Measurements from ENCODE around the gene ZSWIM5.
"Not testable (repeated sequence)": the region's sequence is repeated elsewhere in the genome, so short reads cannot be mapped to it uniquely, and the experiment has no call there.

ZSWIM5 gene

GRCh38 chr1:45097944-45098343 is 108.5 kb downstream of the ZSWIM5 start:
- no peak for DNase-seq (ENCODE audit: low read depth in 3 of 3, low spot score in 1 of 3)

DNA sequence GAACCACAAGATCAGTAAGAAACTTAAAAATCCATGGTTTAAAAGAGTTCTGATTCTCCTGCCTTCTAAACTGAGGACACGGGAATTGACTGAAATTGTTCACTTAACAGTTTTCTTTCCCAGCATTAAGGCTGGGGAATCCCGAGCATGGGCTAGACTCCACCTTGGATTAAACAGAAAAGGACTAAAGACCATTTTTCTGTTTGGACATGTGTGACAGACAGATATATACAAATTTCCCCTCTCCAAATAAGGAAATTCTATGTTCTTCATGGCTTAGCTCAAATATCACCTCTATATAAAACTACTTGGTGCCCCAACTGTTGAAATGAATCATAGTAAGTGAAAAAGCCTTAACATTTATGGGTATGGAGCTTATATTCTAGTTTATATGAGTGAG is 109.3 kb downstream of the ZSWIM5 start:
- no peak for DNase-seq (ENCODE audit: low read depth in 3 of 3, low spot score in 1 of 3)

- no peak for DNase-seq (ENCODE audit: low read depth in 3 of 3, low spot score in 1 of 3)
Measured at GRCh38 chr1:45095450-45095849, 111.0 kb downstream of the ZSWIM5 start.

DNA sequence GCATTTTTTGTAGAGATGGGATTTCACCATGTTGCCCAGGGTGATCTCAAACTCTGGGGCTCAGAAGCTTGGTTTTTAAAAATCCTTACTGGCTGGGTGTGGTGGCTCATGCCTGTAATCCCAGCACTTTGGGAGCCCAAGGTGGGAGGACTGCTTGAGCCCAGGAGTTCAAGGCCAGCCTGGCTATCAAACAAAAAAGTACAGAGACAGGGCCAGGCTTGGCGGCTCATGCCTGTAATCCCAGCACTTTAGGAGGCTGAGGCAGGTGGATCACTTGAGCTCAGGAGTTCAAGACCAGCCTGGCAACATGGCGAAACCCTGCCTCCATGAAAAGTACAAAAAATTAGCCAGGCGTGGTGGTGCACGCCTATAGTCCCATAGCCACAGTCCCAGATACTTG is 112.0 kb downstream of the ZSWIM5 start:
- not testable (repeated sequence) for DNase-seq (ENCODE audit: low read depth in 3 of 3, low spot score in 1 of 3)

- no peak for DNase-seq (ENCODE audit: low read depth in 3 of 3, low spot score in 1 of 3)
Measured at GRCh38 chr1:45093334-45093733, 113.1 kb downstream of the ZSWIM5 start.

DNA sequence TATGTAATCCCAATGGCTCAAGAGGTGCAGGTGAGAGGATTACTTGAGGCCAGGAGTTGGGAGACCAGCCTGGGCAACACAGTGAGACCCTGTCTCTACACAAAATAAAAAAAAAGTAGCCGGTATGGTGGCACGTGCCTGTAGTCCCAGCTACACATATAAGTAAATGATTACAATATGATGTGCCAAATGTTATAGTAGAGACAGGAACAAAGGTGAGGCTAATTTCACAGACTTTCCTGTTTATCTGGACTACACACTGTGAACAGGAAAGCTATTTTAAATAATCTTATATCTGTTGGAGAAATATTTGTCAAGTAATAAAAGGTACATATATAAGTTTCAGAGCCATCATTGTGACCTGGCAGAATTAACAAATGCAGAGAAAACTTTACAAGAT is 116.7 kb downstream of the ZSWIM5 start:
- DNase-seq (ENCODE audit: low read depth in 3 of 3, low spot score in 1 of 3): no peak

DNA sequence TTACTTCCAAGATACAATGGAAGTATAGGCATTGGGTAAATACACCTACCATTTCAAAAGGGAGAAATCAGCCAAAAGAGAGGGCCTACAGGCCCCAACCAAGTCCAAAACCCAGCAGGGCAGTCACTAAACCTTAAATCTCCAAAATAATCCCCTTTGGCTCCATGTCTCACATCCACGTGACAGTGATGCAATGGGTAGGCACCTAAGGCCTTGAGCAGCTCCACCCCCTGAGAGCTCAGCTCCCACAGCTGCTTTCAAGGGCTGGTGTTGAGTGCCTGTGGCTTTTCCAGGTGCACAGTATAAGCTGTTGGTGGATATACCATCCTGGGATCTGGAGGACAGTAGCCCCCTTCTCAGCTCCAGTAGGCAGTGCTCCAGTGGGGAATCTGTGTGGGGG is 121.8 kb downstream of the ZSWIM5 start:
- DNase-seq (ENCODE audit: low read depth in 3 of 3, low spot score in 1 of 3): no peak

GRCh38 chr1:45079533-45079932 is 126.9 kb downstream of the ZSWIM5 start:
- DNase-seq (ENCODE audit: low read depth in 3 of 3, low spot score in 1 of 3): no peak

DNA sequence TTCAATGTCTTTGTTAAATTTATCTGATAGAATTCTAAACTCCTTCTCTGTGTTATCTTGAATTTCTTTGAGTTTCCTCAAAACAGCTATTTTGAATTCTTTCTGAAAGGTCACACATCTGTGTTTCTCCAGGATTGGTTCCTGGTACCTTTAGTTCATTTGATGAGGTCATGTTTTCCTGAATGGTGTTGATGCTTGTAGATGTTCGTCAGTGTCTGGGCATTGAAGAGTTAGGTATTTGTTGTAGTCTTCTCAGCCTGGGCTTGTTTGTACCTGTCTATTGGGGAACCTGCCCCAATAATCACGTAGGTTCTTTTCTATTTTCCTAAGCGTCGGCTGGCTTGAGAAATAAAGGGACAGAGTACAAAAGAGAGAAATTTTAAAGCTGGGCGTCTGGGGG is 129.4 kb downstream of the ZSWIM5 start:
- DNase-seq (ENCODE audit: low read depth in 3 of 3, low spot score in 1 of 3): not testable (repeated sequence)

GRCh38 chr1:45071567-45071966 is 134.8 kb downstream of the ZSWIM5 start:
- no peak for DNase-seq (ENCODE audit: low read depth in 3 of 3, low spot score in 1 of 3)

GRCh38 chr1:45067806-45068205 is 138.6 kb downstream of the ZSWIM5 start:
- no peak for DNase-seq (ENCODE audit: low read depth in 3 of 3, low spot score in 1 of 3)

DNA sequence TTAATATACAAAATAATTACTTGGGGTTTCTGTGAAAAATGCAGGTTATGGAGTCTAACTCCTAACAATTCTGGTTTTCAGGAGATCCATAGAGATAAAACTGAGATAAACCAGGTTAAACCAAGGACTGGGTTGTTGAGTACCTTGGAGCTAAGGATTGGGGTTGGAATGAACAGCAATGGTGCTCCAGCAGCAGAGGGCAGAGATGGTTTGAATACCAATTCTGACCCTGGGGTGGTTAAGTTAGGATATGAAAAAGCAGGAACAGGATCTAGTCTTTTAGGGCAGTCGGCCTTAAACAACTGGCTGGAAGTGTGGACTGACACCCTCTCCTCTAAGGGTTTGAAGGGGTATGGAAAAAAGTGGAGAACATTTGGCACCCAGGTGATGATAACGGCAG is 141.3 kb downstream of the ZSWIM5 start:
- no peak for DNase-seq (ENCODE audit: low read depth in 3 of 3, low spot score in 1 of 3)

DNA sequence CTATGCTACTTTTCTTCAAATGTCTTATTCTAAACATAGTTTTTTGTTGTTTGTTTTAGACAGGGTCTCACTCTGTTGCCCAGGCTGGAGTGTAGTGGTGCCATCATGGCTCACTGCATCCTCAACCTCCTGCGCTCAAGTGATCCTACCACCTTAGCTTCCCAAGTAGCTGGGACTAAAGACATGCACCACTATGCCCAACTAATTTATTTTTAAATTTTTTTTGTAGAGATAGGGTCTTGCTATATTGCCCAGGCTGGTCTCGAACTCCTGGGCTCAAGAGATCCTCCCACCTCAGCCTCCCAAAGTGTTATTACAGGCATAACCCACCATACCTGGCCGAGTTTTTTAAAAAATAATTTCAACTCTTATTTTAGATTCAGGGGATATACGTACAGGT is 143.9 kb downstream of the ZSWIM5 start:
- DNase-seq (ENCODE audit: low read depth in 3 of 3, low spot score in 1 of 3): not testable (repeated sequence)

- DNase-seq (ENCODE audit: low read depth in 3 of 3, low spot score in 1 of 3): no peak
Measured at GRCh38 chr1:45059829-45060228, 146.6 kb downstream of the ZSWIM5 start.

DNA sequence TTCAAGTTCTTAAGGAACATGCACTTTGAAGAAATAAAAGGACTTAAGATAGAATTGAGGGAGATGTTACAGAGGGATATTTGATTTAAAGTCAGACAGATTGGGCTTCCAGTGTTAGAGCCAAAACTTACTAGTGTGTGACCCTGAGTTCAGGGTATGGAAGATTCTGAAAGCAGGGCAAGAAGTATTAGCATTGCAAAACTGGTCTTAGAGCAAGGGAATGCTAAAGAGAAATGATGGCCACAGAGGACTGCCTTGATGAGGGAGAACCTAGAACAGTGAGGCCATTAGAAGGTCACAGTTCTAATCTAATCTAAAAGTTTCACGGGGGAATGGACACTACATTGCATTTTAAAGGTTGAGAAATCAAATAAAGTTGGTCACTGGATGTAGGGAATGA is 148.9 kb downstream of the ZSWIM5 start:
- no peak for DNase-seq (ENCODE audit: low read depth in 3 of 3, low spot score in 1 of 3)

- DNase-seq (ENCODE audit: low read depth in 3 of 3, low spot score in 1 of 3): no peak
Measured at GRCh38 chr1:45051005-45051772, 155.2 kb downstream of the ZSWIM5 start.

DNA sequence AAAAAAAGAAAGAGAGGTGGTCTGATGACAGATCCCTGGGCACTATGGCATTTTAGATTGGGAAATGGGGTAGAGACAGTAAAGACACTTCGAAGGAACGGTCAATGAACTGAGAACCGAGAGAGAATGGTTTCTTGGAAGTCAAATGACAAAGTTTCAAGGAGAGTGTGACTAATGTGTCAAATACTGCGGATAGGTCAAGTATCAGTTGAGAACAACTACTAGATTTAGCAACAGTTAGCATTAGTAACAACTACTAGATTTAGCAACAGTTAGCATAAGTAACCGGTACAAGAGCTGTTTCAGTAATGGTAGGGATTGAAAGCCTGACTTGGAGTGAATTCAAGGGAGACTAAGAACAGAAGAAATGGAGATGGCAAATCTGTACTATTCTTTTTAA is 159.4 kb downstream of the ZSWIM5 start:
- DNase-seq (ENCODE audit: low read depth in 3 of 3, low spot score in 1 of 3): no peak

GRCh38 chr1:45044916-45045315 is 161.5 kb downstream of the ZSWIM5 start:
- DNase-seq (ENCODE audit: low read depth in 3 of 3, low spot score in 1 of 3): no peak

- DNase-seq (ENCODE audit: low read depth in 3 of 3, low spot score in 1 of 3): no peak
Measured at GRCh38 chr1:45043094-45043493, 163.3 kb downstream of the ZSWIM5 start.

DNA sequence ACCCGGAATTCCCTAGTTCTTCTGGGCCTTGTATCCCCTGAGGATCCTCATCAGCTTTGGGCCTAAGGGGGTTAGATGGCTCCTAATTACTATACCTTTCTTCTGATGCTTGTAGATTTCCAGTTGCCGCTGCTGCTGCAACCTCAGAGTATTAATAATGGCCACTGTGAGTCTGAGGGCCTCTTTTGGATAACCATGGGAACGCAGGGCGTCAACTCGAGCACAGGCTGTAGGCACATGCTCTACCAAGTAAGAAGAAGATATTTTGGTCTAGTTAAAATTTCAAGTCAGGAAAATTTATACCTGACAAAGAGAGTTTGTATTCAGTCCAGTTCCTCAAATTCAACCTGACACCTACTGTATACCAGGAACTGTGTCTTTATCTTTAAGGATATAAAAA is 166.1 kb downstream of the ZSWIM5 start:
- no peak for DNase-seq (ENCODE audit: low read depth in 3 of 3, low spot score in 1 of 3)

- no peak for DNase-seq (ENCODE audit: low read depth in 3 of 3, low spot score in 1 of 3)
Measured at GRCh38 chr1:45038661-45039364, 167.6 kb downstream of the ZSWIM5 start.

- no peak for DNase-seq (ENCODE audit: low read depth in 3 of 3, low spot score in 1 of 3)
Measured at GRCh38 chr1:45038240-45038639, 168.2 kb downstream of the ZSWIM5 start.

DNA sequence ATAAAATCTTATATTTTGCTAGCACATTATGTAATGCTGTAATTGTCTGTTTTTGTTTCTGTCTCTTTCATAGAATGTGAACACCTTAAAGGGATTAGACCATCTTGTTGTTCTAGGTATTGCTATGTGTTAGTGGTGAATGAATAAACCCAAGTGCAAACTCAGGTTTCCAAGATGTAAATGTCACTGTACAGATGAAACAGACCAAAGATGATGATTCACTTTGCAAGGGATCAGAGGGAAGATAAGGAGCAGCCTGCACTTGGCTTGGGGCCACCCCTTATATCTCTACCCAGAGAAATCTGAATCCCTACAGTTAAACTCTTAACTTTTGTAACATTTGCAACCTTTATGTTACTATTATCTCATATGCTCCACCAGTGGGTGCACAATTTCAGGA is 168.9 kb downstream of the ZSWIM5 start:
- DNase-seq (ENCODE audit: low read depth in 3 of 3, low spot score in 1 of 3): no peak
